K562 (cell line): Measurements from ENCODE around the gene BRPF1. TPM values are rescaled to one million over a fixed set of nuclear protein-coding genes. Genes with fewer than 3 reads are reported as not detected.

ENCODE experiments used
- ATAC-seq: fragments of 200-7000 bp; cut with Tn5 transposase; 3 replicates; pipeline ENCODE4 v1.9.1; 2020; ENCODE audit warnings: moderate library complexity
- BruUV-seq: library from RNA; stranded (reverse); fragments of 400-500 nt; replicated peaks from 2 replicates; lab custom pipeline; 2021; lab: Mats Ljungman, UMichigan
- CTCF ChIA-PET: fragments of 300-600 bp; formaldehyde crosslinking; extraction: SDS; loops from one replicate; lab custom pipeline; 2021; ENCODE audit warnings: low intra/inter-chr PET ratio; lab: Yijun Ruan, JAX
- POLR2A ChIA-PET: fragments of 300-600, 350-650 bp; sonication (Branson Sonifier 250); formaldehyde crosslinking; extraction: SDS; loops from one replicate; lab custom pipeline; 2021; ENCODE audit warnings: antibody characterized with exemption, inconsistent platforms; lab: Yijun Ruan, JAX
- DNase-seq, 4 experiments: peaks; one replicate each; pipeline versions ENCODE4 v3.0.0 to v3.0.0-alpha.2; 2011 to 2018; ENCODE audit warnings: low spot score in 3 of 4, mixed read lengths in 3 of 4; ENCODE audit errors: extremely low read depth in 1 of 4
- FAIRE-seq: peaks from 2 replicates; lab custom pipeline; 2011; peaks lifted over from hg19 to GRCh38; lab: Jason Lieb, UNC
- H2AFZ ChIP-seq: 2 replicates; pipeline ENCODE4 v1.6.0; 2011; ENCODE audit warnings: low read depth, low read length, control low read depth, inconsistent platforms
- H3K27ac ChIP-seq: fragments of 200-600 bp; 3 replicates; pipeline ENCODE4 v1.8.0; 2011; ENCODE audit warnings: low read depth, mild to moderate bottlenecking, control low read depth, inconsistent platforms, low read length, moderate library complexity, mixed read lengths; ENCODE audit errors: extremely low read depth
- H3K27me3 ChIP-seq, 2 experiments: fragments of 300-600 bp in 1 of 2; 2 replicates in 1 of 2; 3 replicates in 1 of 2; pipeline versions ENCODE4 v1.6.0 to v1.8.0; 2011; ENCODE audit warnings: inconsistent platforms in 2 of 2, low read length in 2 of 2, mild to moderate bottlenecking in 1 of 2, mixed read lengths in 1 of 2, moderate library complexity in 1 of 2; ENCODE audit not compliant: control insufficient read depth in 2 of 2, insufficient read depth in 2 of 2
- H3K36me3 ChIP-seq: fragments of 300-600 bp; 3 replicates; pipeline ENCODE4 v1.8.0; 2011; ENCODE audit warnings: mild to moderate bottlenecking, low read length, inconsistent platforms; ENCODE audit not compliant: control insufficient read depth, insufficient read depth
- H3K4me1 ChIP-seq, 2 experiments: fragments of 200-600 bp in 1 of 2; replicated peaks in 1 of 2; 2 replicates in 1 of 2; 3 replicates in 1 of 2; pipeline versions ENCODE4 v1.5.1 to v1.8.0; 2011; ENCODE audit warnings: inconsistent platforms in 2 of 2, low read length in 2 of 2, mild to moderate bottlenecking in 1 of 2, mixed read lengths in 1 of 2, moderate library complexity in 1 of 2; ENCODE audit not compliant: control insufficient read depth in 2 of 2, insufficient read depth in 2 of 2
- H3K4me2 ChIP-seq: 2 replicates; pipeline ENCODE4 v1.6.1; 2011; ENCODE audit warnings: low read length, control low read depth, inconsistent platforms, mixed read lengths; ENCODE audit not compliant: insufficient read depth
- H3K4me3 ChIP-seq: fragments of 200-600 bp; sonication (generic), shearing (Covaris generic); 2 replicates; pipeline ENCODE4 v1.5.1; 2016; ENCODE audit warnings: control low read depth, inconsistent platforms
- H3K79me2 ChIP-seq: fragments of 200-600 bp; 3 replicates; pipeline ENCODE4 v1.8.0; 2011; ENCODE audit warnings: low read length, inconsistent platforms; ENCODE audit not compliant: control insufficient read depth, insufficient read depth
- H3K9ac ChIP-seq, 2 experiments: 2 replicates each; pipeline versions ENCODE4 v1.6.0 to v1.6.1; 2011; ENCODE audit warnings: low read depth in 2 of 2, low read length in 2 of 2, control low read depth in 1 of 2, inconsistent platforms in 1 of 2, mild to moderate bottlenecking in 1 of 2, mixed read lengths in 1 of 2; ENCODE audit not compliant: insufficient read depth in 1 of 2
- H3K9me1 ChIP-seq: one replicate; pipeline ENCODE4 v1.6.0; 2011; ENCODE audit warnings: inconsistent platforms, mild to moderate bottlenecking, low read length, moderate library complexity; ENCODE audit not compliant: control insufficient read depth, insufficient read depth
- H3K9me3 ChIP-seq: replicated peaks from 2 replicates; pipeline ENCODE4 v1.5.1; 2011; ENCODE audit warnings: low read depth, low read length, inconsistent platforms; ENCODE audit not compliant: control insufficient read depth, insufficient read depth
- H4K20me1 ChIP-seq: replicated peaks from 2 replicates; pipeline ENCODE4 v1.6.1; 2011; ENCODE audit warnings: low read length, inconsistent platforms, mixed read lengths; ENCODE audit not compliant: control insufficient read depth, insufficient read depth
- BHLHE40 ChIP-seq: IDR thresholded peaks from 2 replicates; pipeline ENCODE4 v1.6.1; 2011; ENCODE audit warnings: low read length, improper control_type of control experiment
- CBX3 ChIP-seq, 2 experiments: IDR thresholded peaks; 1 replicate in 1 of 2; 2 replicates in 1 of 2; pipeline ENCODE4 v1.6.1; 2012; ENCODE audit warnings: inconsistent platforms in 2 of 2, low read length in 2 of 2, borderline replicate concordance in 1 of 2, control low read depth in 1 of 2
- HDAC8 ChIP-seq: fragments of 450-650 bp; IDR thresholded peaks from 2 replicates; pipeline ENCODE4 v1.6.1; 2016; ENCODE audit warnings: mild to moderate bottlenecking, missing genetic modification characterization, moderate library complexity, missing compliant biosample characterization
- HNRNPK ChIP-seq: fragments of 200-400 bp; formaldehyde crosslinking; IDR thresholded peaks from one replicate; pipeline ENCODE4 v1.6.1; 2018; ENCODE audit warnings: mild to moderate bottlenecking, low read depth, low read length; ENCODE audit not compliant: poor library complexity, severe bottlenecking
- KDM2B ChIP-seq: fragments of 250-450 bp; sonication (Bioruptor Pico); IDR thresholded peaks from 2 replicates; pipeline ENCODE4 v1.8.0; 2021; ENCODE audit warnings: mild to moderate bottlenecking, moderate library complexity
- RBFOX2 ChIP-seq: fragments of 200-400 bp; formaldehyde crosslinking; IDR thresholded peaks from 2 replicates; pipeline ENCODE4 v1.6.1; 2017; ENCODE audit warnings: low read depth, mild to moderate bottlenecking, low read length, moderate library complexity
- TRIM28 ChIP-seq: fragments of 450-650 bp; IDR thresholded peaks from 2 replicates; pipeline ENCODE4 v1.6.1; 2017
- TSC22D4 ChIP-seq: fragments of 450-650 bp; IDR thresholded peaks from 2 replicates; pipeline ENCODE4 v1.6.1; 2016; ENCODE audit warnings: missing genetic modification characterization, missing biosample characterization, control low read depth
- ZFX ChIP-seq: sonication (generic); formaldehyde crosslinking; IDR thresholded peaks from 2 replicates; pipeline ENCODE4 v1.8.0; 2022; ENCODE audit warnings: mild to moderate bottlenecking, missing genetic modification reagents, moderate library complexity
- ZNF165 ChIP-seq: fragments of 250-450 bp; sonication (Bioruptor Pico); IDR thresholded peaks from 2 replicates; pipeline ENCODE4 v1.4.0; 2020; ENCODE audit warnings: borderline replicate concordance
- ZNF24 ChIP-seq: fragments of 450-650 bp; IDR thresholded peaks from 2 replicates; pipeline ENCODE4 v1.6.1; 2016
- ZNF695 ChIP-seq: fragments of 450-650 bp; formaldehyde crosslinking; IDR thresholded peaks from 2 replicates; pipeline ENCODE4 v1.4.0; 2020; ENCODE audit warnings: mild to moderate bottlenecking, moderate library complexity
- WGBS: fragments of 100-300 bp; shearing (Covaris generic); methylation state at CpG from one replicate; pipeline ENCODE4 v1.1.6; 2016; ENCODE audit warnings: low coverage, mixed read lengths; ENCODE audit not compliant: insufficient coverage; ENCODE audit errors: missing lambda C conversion rate; 5-methylcytosine and 5-hydroxymethylcytosine counted together
- in situ Hi-C: fragments of 300-500 bp; cut with MboI; formaldehyde crosslinking; loops from 4 replicates; pipeline ENCODE4 v1.15.0; 2018; ENCODE audit warnings: inconsistent platforms, mixed read lengths
- intact Hi-C: fragments of 100-400 bp; cut with micrococcal nuclease; formaldehyde crosslinking; loops from 2 replicates; pipeline ENCODE4 v1.14.2; 2022
- polyA plus RNA-seq, 8 experiments: library from polyadenylated mRNA; depleted of rRNA in 4 of 8; stranded (reverse) in 5 of 8; unstranded in 3 of 8; fragments of >200 nt; fragmentation: Nextera tagmentation in 2 of 8; fragmentation: Illumina TruSeq in 1 of 8; extraction: Ambion mirVana in 2 of 8; extraction: Trizol in 1 of 8; gene quantifications; 2 replicates each; pipeline versions ENCODE4 v1.2.1 to v1.2.3, GENCODE V29; 2011 to 2014; ENCODE audit warnings: inconsistent platforms in 1 of 8, missing spikeins in 1 of 8
- total RNA-seq, 7 experiments: library from RNA; depleted of rRNA in 6 of 7; stranded (reverse); fragments of >200 nt in 6 of 7; fragmentation: Illumina TruSeq in 2 of 7; extraction: Trizol in 2 of 7; gene quantifications; 2 replicates each; pipeline versions ENCODE4 v1.2.1 to v1.2.3, GENCODE V29; 2011 to 2021; ENCODE audit warnings: low replicate concordance in 1 of 7
- TF ChIP-seq, protein P1 (sequence below), 2 experiments: fragments of 450-650 bp in 1 of 2; sonication (generic) in 1 of 2; formaldehyde crosslinking in 1 of 2; IDR thresholded peaks in 1 of 2; conservative IDR thresholded peaks in 1 of 2; 2 replicates each; pipeline versions ENCODE4 v1.6.1 to v1.8.1; 2016 to 2023; ENCODE audit warnings: mild to moderate bottlenecking in 2 of 2, moderate library complexity in 2 of 2, inconsistent platforms in 1 of 2, missing genetic modification reagents in 1 of 2
- TF ChIP-seq, protein P2 (sequence below): fragments of 250-450 bp; sonication (Bioruptor Pico); IDR thresholded peaks from 2 replicates; pipeline ENCODE4 v1.8.0; 2022; ENCODE audit warnings: inconsistent platforms

The BRPF1 gene
- total and polyA plus RNA-seq, 9 of the 15 experiments (the other 6 are each of a cell fraction or from before 2014, with no cell fraction given) = 1.1 to 40.2 (median 23.5) TPM

DNA sequence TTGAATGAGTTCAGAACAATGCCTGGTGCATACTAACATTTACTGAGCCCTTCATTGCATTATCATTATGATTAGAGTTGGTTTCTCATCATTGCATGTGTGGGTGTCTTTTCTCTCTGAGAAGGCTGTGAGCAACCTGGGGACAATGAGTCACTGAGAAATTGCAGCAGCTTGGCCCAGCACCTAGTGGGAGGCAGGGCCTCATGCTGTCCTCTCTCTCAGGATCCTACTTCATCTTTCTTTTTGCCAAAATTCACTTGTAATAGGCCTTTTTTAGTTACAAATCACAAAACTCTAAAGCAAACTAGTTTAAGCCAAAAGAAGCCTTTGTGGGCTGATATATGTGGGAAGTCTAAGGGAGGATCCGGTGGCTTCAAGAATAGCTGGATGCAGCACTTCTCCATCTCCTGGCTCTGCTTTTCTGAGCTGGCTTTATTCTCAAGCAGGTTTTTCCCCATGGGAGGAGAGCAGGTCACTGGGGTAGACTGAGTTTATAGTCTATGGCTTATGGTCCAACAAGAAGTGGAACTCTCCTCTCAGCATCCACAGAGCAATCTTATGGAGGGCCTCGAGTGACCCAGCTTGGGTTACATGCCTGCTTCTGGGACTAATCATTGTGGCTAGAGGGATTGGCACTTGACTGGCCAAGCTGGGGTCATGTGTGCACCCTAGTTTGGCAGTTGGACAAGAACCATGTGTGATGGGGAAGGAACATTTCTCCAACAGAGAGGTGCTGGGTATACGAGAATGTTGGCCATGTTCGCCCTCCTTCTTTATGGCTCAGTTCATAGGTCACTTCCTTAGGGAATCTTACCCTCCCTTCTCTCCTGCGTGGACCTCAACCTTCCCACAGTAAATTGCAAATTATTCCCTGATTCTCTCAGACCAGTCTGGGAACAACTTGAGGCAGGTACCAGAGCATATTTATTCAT lies 46.9 kb downstream of the BRPF1 start (continued):
- TF ChIP-seq, protein P1, sequence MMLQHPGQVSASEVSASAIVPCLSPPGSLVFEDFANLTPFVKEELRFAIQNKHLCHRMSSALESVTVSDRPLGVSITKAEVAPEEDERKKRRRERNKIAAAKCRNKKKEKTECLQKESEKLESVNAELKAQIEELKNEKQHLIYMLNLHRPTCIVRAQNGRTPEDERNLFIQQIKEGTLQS (IDR thresholded peaks at IDR 0.05) = peak; percentile 88
- TF ChIP-seq, protein P1 (CRISPR knock-in tag; conservative IDR thresholded peaks at IDR 0.05) = no peak
- TF ChIP-seq BHLHE40 = no peak
- TF ChIP-seq HDAC8 (tag) = peak; percentile 43; the same call in 1 of the 2 replicates

GRCh38 chr3:9779075-9779593 lies 47.6 kb downstream of the BRPF1 start:
- intact Hi-C loops = no loop called here
- CTCF ChIA-PET = no interaction called here

More at GRCh38 chr3:9779075-9779593, 47.6 kb downstream of the BRPF1 start:
- H3K4me3 ChIP-seq = no peak overlapping the region
- WGBS = 74% methylated on average over 5 of the region's 6 CpGs
- no peaks in the 10 kb centered on the region for H3K9me1 ChIP-seq
- H3K9ac ChIP-seq = no peak overlapping the region
- DNase-seq (no peak), FAIRE-seq (no peak), ATAC-seq (no peak; the same call in 2 of the 3 replicates)
- TF ChIP-seq ZNF165 (CRISPR knock-in tag) (no peak), ZFX (CRISPR knock-in tag) (no peak), CBX3 (IDR thresholded peaks at IDR 0.05; ENCODE audit: borderline replicate concordance in 1 of 2, low read length in 2 of 2) (no peak), ZNF695 (CRISPR knock-in tag) (no peak), ZNF24 (no peak), TRIM28 (no peak), RBFOX2 (no peak), HNRNPK (no peak), TSC22D4 (tag) (no peak), KDM2B (CRISPR knock-in tag) (no peak)
- TF ChIP-seq, protein P2, sequence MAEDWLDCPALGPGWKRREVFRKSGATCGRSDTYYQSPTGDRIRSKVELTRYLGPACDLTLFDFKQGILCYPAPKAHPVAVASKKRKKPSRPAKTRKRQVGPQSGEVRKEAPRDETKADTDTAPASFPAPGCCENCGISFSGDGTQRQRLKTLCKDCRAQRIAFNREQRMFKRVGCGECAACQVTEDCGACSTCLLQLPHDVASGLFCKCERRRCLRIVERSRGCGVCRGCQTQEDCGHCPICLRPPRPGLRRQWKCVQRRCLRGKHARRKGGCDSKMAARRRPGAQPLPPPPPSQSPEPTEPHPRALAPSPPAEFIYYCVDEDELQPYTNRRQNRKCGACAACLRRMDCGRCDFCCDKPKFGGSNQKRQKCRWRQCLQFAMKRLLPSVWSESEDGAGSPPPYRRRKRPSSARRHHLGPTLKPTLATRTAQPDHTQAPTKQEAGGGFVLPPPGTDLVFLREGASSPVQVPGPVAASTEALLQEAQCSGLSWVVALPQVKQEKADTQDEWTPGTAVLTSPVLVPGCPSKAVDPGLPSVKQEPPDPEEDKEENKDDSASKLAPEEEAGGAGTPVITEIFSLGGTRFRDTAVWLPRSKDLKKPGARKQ (CRISPR knock-in tag) = no peak
- H4K20me1 ChIP-seq = no peaks in the 10 kb centered on the region
- in situ Hi-C loops = no loop called here
- POLR2A ChIA-PET = interaction anchor here (0.7 to 1.4 kb wide), 2 partner anchors 14 to 44 kb away, joined by 3 to 5 read pairs; partner anchors contain the start of gene ARPC4
- no peak overlapping the region for H3K4me2 ChIP-seq
- no TSS peak for BruUV-seq
- no peak overlapping the region for H3K27ac ChIP-seq
- H3K9me3 ChIP-seq = no peaks in the 10 kb centered on the region
- peaks cover 37% of the 10 kb centered on the region for H3K36me3 ChIP-seq
- H2AFZ ChIP-seq = no peak overlapping the region
- peaks cover 12 to 15% of the 10 kb centered on the region in 2 experiments for H3K4me1 ChIP-seq
- no peaks in the 10 kb centered on the region for H3K27me3 ChIP-seq
- H3K79me2 ChIP-seq = no peaks in the 10 kb centered on the region
